H9 (cell line): ENCODE results near the gene FLT1. TPM values are rescaled to one million over a fixed set of nuclear protein-coding genes. Genes with fewer than 3 reads are reported as not detected.
A peak's percentile ranks its signal among the peaks of the same experiment; 100 is the strongest.

Source experiments
- DNase-seq: peaks from one replicate; pipeline ENCODE4 v3.0.0-alpha.2; 2017
- H2AFZ ChIP-seq: one replicate; pipeline ENCODE4 v1.6.1; 2013; ENCODE audit warnings: mild to moderate bottlenecking, low read length, control low read depth, moderate library complexity
- H2AK5ac ChIP-seq: 2 replicates; pipeline ENCODE4 v1.6.1; 2013; ENCODE audit warnings: low read length, control low read depth, mixed read lengths; ENCODE audit not compliant: insufficient read length
- H2BK120ac ChIP-seq: one replicate; pipeline ENCODE4 v1.6.1; 2013; ENCODE audit warnings: low read depth, mild to moderate bottlenecking, low read length, control low read depth, inconsistent platforms; ENCODE audit not compliant: poor library complexity, severe bottlenecking
- H2BK12ac ChIP-seq: 2 replicates; pipeline ENCODE4 v1.6.1; 2013; ENCODE audit warnings: low read length, control low read depth, mixed read lengths, low read depth; ENCODE audit not compliant: insufficient read length
- H2BK15ac ChIP-seq: 2 replicates; pipeline ENCODE4 v1.6.1; 2013; ENCODE audit warnings: low read depth, low read length, control low read depth
- H2BK20ac ChIP-seq: one replicate; pipeline ENCODE4 v1.6.1; 2013; ENCODE audit warnings: low read depth, mild to moderate bottlenecking, low read length, control low read depth, inconsistent platforms; ENCODE audit not compliant: poor library complexity, severe bottlenecking
- H2BK5ac ChIP-seq: 2 replicates; pipeline ENCODE4 v1.6.1; 2013; ENCODE audit warnings: low read length, control low read depth, mixed read lengths; ENCODE audit not compliant: insufficient read length
- H3K14ac ChIP-seq: 2 replicates; pipeline ENCODE4 v1.6.1; 2013; ENCODE audit warnings: low read length, control low read depth; ENCODE audit not compliant: insufficient read depth
- H3K18ac ChIP-seq: 2 replicates; pipeline ENCODE4 v1.6.1; 2013; ENCODE audit warnings: low read depth, mild to moderate bottlenecking, mixed read lengths, low read length, control low read depth; ENCODE audit not compliant: insufficient read length
- H3K23ac ChIP-seq: 2 replicates; pipeline ENCODE4 v1.6.1; 2013; ENCODE audit warnings: low read length, control low read depth, mixed read lengths, low read depth; ENCODE audit not compliant: insufficient read length
- H3K23me2 ChIP-seq: 2 replicates; pipeline ENCODE4 v1.6.1; 2013; ENCODE audit warnings: low read depth, mild to moderate bottlenecking, mixed read lengths, low read length, control low read depth; ENCODE audit not compliant: insufficient read length, poor library complexity, severe bottlenecking
- H3K27ac ChIP-seq: 2 replicates; pipeline ENCODE4 v1.5.1; 2013; ENCODE audit warnings: low read length, control low read depth, mixed read lengths, low read depth; ENCODE audit not compliant: insufficient read length
- H3K27me3 ChIP-seq: 2 replicates; pipeline ENCODE4 v1.6.1; 2013; ENCODE audit warnings: low read length, control low read depth, inconsistent platforms; ENCODE audit not compliant: insufficient read depth
- H3K4ac ChIP-seq: 2 replicates; pipeline ENCODE4 v1.6.1; 2013; ENCODE audit warnings: low read depth, mild to moderate bottlenecking, control low read depth, inconsistent platforms, low read length, moderate library complexity
- H3K4me1 ChIP-seq: 2 replicates; pipeline ENCODE4 v1.6.1; 2013; ENCODE audit warnings: low read length, control low read depth, inconsistent platforms; ENCODE audit not compliant: insufficient read depth
- H3K4me2 ChIP-seq: 2 replicates; pipeline ENCODE4 v1.6.1; 2013; ENCODE audit warnings: low read length, control low read depth, mixed read lengths; ENCODE audit not compliant: insufficient read length, insufficient read depth
- H3K56ac ChIP-seq: 2 replicates; pipeline ENCODE4 v1.6.1; 2013; ENCODE audit warnings: low read depth, mild to moderate bottlenecking, mixed read lengths, low read length, control low read depth; ENCODE audit not compliant: insufficient read length
- H3K79me1 ChIP-seq: 2 replicates; pipeline ENCODE4 v1.6.1; 2013; ENCODE audit warnings: low read depth, mild to moderate bottlenecking, moderate library complexity, low read length, control low read depth, inconsistent platforms; ENCODE audit not compliant: insufficient read depth, poor library complexity, severe bottlenecking
- H3K79me2 ChIP-seq: 2 replicates; pipeline ENCODE4 v1.6.1; 2013; ENCODE audit warnings: low read length, control low read depth, inconsistent platforms; ENCODE audit not compliant: insufficient read depth
- H3K9ac ChIP-seq: 2 replicates; pipeline ENCODE4 v1.6.1; 2013; ENCODE audit warnings: low read length, control low read depth, mixed read lengths; ENCODE audit not compliant: insufficient read length; ENCODE audit errors: extremely low read depth
- H3K9me3 ChIP-seq: one replicate; pipeline ENCODE4 v1.6.1; 2013; ENCODE audit warnings: low read depth, low read length, inconsistent platforms; ENCODE audit not compliant: control insufficient read depth
- H3T11ph ChIP-seq: one replicate; pipeline ENCODE4 v1.6.1; 2013; ENCODE audit warnings: mild to moderate bottlenecking, low read length, control low read depth, inconsistent platforms
- H4K20me1 ChIP-seq: one replicate; pipeline ENCODE4 v1.6.1; 2013; ENCODE audit not compliant: control insufficient read depth, insufficient read length, insufficient read depth
- H4K5ac ChIP-seq: 2 replicates; pipeline ENCODE4 v1.6.1; 2013; ENCODE audit warnings: low read depth, mild to moderate bottlenecking, mixed read lengths, low read length, control low read depth; ENCODE audit not compliant: insufficient read length
- H4K8ac ChIP-seq: replicated peaks from 2 replicates; pipeline ENCODE4 v1.6.1; 2013; ENCODE audit warnings: low read length, control low read depth, mixed read lengths, low read depth; ENCODE audit not compliant: insufficient read length
- H4K91ac ChIP-seq: 2 replicates; pipeline ENCODE4 v1.6.1; 2013; ENCODE audit warnings: low read depth, mild to moderate bottlenecking, moderate library complexity, mixed read lengths, low read length, control low read depth; ENCODE audit not compliant: insufficient read length
- H3K27ac Mint-ChIP-seq, 3 experiments: 2 replicates in 2 of 3; 3 replicates in 1 of 3; pipeline ENCODE4 v1.8.0; 2020 to 2021; ENCODE audit warnings: mixed read lengths in 3 of 3, mild to moderate bottlenecking in 1 of 3, moderate library complexity in 1 of 3
- H3K27me3 Mint-ChIP-seq: 2 replicates; pipeline ENCODE4 v1.8.0; 2021; ENCODE audit warnings: low read depth, mild to moderate bottlenecking, moderate library complexity, mixed read lengths
- H3K36me3 Mint-ChIP-seq, 3 experiments: 2 replicates in 2 of 3; 3 replicates in 1 of 3; pipeline ENCODE4 v1.8.0; 2020 to 2021; ENCODE audit warnings: low read depth in 3 of 3, mixed read lengths in 3 of 3; ENCODE audit not compliant: insufficient read depth in 1 of 3
- H3K4me1 Mint-ChIP-seq, 2 experiments: 2 replicates each; pipeline ENCODE4 v1.8.0; 2020; ENCODE audit warnings: mixed read lengths in 2 of 2
- H3K4me3 Mint-ChIP-seq, 2 experiments: 2 replicates in 1 of 2; 3 replicates in 1 of 2; pipeline ENCODE4 v1.8.0; 2020 to 2021; ENCODE audit warnings: mild to moderate bottlenecking in 2 of 2, mixed read lengths in 2 of 2, moderate library complexity in 1 of 2
- H3K9me3 Mint-ChIP-seq, 2 experiments: 2 replicates in 1 of 2; 3 replicates in 1 of 2; pipeline ENCODE4 v1.8.0; 2020; ENCODE audit warnings: mild to moderate bottlenecking in 2 of 2, mixed read lengths in 2 of 2, moderate library complexity in 1 of 2
- CTCF ChIP-seq: fragments of 200-600 bp; sonication (generic); conservative IDR thresholded peaks from 3 replicates; pipeline ENCODE4 v1.8.0; 2021; ENCODE audit warnings: antibody characterized with exemption, mild to moderate bottlenecking
- WGBS: extraction: QIAGEN DNeasy Blood & Tissue Kit; methylation state at CpG from one replicate; pipeline ENCODE4 v1.1.7; 2013; ENCODE audit warnings: missing lambda C conversion rate, low lambda C conversion rate, mixed read lengths; ENCODE audit not compliant: insufficient read length; ENCODE audit errors: extremely low coverage; 5-methylcytosine and 5-hydroxymethylcytosine counted together
- total RNA-seq: library from RNA; stranded (reverse); gene quantifications from 2 replicates; pipeline ENCODE4 v1.2.1, GENCODE V29; 2021

FLT1 gene
- total RNA-seq, 1 experiment from 2014 or later, result 84.1 TPM

- DNase-seq, result no peak
- H3K4me1 Mint-ChIP-seq, result peaks cover 24 to 39% of the 10 kb centered on the region in 2 experiments
- no peak overlapping the region for H3K27ac ChIP-seq
- H2BK12ac ChIP-seq, result no peak overlapping the region
- H3K79me2 ChIP-seq, result no peaks in the 10 kb centered on the region
- no peak overlapping the region for H3K14ac ChIP-seq
- no peak overlapping the region for H3K4ac ChIP-seq
- no peaks in the 10 kb centered on the region for H3K27me3 ChIP-seq
- no peak for TF ChIP-seq CTCF
- H2AK5ac ChIP-seq, result no peak overlapping the region
- H3K4me3 Mint-ChIP-seq, result no peak overlapping the region
- H3K23me2 ChIP-seq, result no peaks in the 10 kb centered on the region
- no peak overlapping the region for H3K56ac ChIP-seq
- no peaks in the 10 kb centered on the region for H4K20me1 ChIP-seq
- no peaks in the 10 kb centered on the region for H3K9me3 ChIP-seq
- no peak overlapping the region for H2AFZ ChIP-seq
- H4K5ac ChIP-seq, result no peak overlapping the region
- no peak overlapping the region for H2BK15ac ChIP-seq
- WGBS, result no CpG with 5 or more reads among the region's 6 CpGs
- peak overlapping the region in 1 of 3 experiments; percentile 85; a peak in 2 of 7 replicates for H3K27ac Mint-ChIP-seq
- no peak overlapping the region for H3K9ac ChIP-seq
- H2BK20ac ChIP-seq, result no peak overlapping the region
- H4K91ac ChIP-seq, result no peak overlapping the region
- H3K23ac ChIP-seq, result no peak overlapping the region
- H3K36me3 Mint-ChIP-seq, result peaks cover 14 to 44% (median 19%) of the 10 kb centered on the region in 3 experiments; a peak in 6 of 7 replicates
- H2BK5ac ChIP-seq, result no peak overlapping the region
- H4K8ac ChIP-seq, result no peak overlapping the region
- no peak overlapping the region for H2BK120ac ChIP-seq
- no peak overlapping the region for H3K4me2 ChIP-seq
- no peaks in the 10 kb centered on the region for H3K27me3 Mint-ChIP-seq
- H3K18ac ChIP-seq, result no peak overlapping the region
- H3K79me1 ChIP-seq, result peaks cover 3% of the 10 kb centered on the region
- no peaks in the 10 kb centered on the region for H3K9me3 Mint-ChIP-seq
- H3T11ph ChIP-seq, result no peak overlapping the region
- peaks cover 3% of the 10 kb centered on the region; the same call in 1 of the 2 replicates for H3K4me1 ChIP-seq
Measured at GRCh38 chr13:28251466-28251865, 243.5 kb downstream of the FLT1 start.
